ENCODE results near the gene SIRT2.

SIRT2 gene

GRCh38 chr19:38898788-38899446 lies 501 bp downstream of the SIRT2 start (continued):
- TF ChIP-seq ZXDB (tag by site-specific recombination; IDR thresholded peaks at IDR 0.05), result no peak
- TF ChIP-seq ZNF621 (tag by site-specific recombination; IDR thresholded peaks at IDR 0.05), result no peak
- no peak for TF ChIP-seq ZNF701 (tag by site-specific recombination; IDR thresholded peaks at IDR 0.05)
- TF ChIP-seq HOXC10 (CRISPR knock-in tag; IDR thresholded peaks at IDR 0.05), result no peak
- TF ChIP-seq ZNF830 (tag by site-specific recombination; IDR thresholded peaks at IDR 0.05; ENCODE audit: low read depth), result no peak
- TF ChIP-seq ZNF544 (tag by site-specific recombination; IDR thresholded peaks at IDR 0.05), result no peak
- no peak for TF ChIP-seq ZNF324 (tag by site-specific recombination; IDR thresholded peaks at IDR 0.05)
- no peak for TF ChIP-seq ZNF555 (tag by site-specific recombination; conservative IDR thresholded peaks at IDR 0.05)
- TF ChIP-seq ZNF791 (tag by site-specific recombination; IDR thresholded peaks at IDR 0.05), result no peak
- TF ChIP-seq ZNF292 (tag by site-specific recombination; IDR thresholded peaks at IDR 0.05; ENCODE audit: borderline replicate concordance, low read depth), result no peak
- TF ChIP-seq ZBTB7A (tag by site-specific recombination; IDR thresholded peaks at IDR 0.05; ENCODE audit: low read depth), result peak; percentile 89; the same call in 1 of the 2 replicates
- peak; percentile 42; the same call in 1 of the 2 replicates for TF ChIP-seq ZNF146 (tag by site-specific recombination; IDR thresholded peaks at IDR 0.05)
- TF ChIP-seq ZBTB20 (tag by site-specific recombination; IDR thresholded peaks at IDR 0.05), result no peak
- TF ChIP-seq ZFP41 (tag by site-specific recombination; IDR thresholded peaks at IDR 0.05; ENCODE audit: borderline replicate concordance), result no peak
- TF ChIP-seq PRDM2 (tag by site-specific recombination; IDR thresholded peaks at IDR 0.05; ENCODE audit: borderline replicate concordance), result no peak
- no peak for TF ChIP-seq PRDM10 (tag by site-specific recombination; IDR thresholded peaks at IDR 0.05)
- no peak for TF ChIP-seq ZBTB44 (tag by site-specific recombination; IDR thresholded peaks at IDR 0.05)
- TF ChIP-seq GFI1B (tag by site-specific recombination; IDR thresholded peaks at IDR 0.05), result no peak
- TF ChIP-seq ZNF785 (tag by site-specific recombination; IDR thresholded peaks at IDR 0.05), result 0 out of 2 replicates have a peak, but pooled peaks have one; percentile 54
- no peak for TF ChIP-seq ZNF132 (tag by site-specific recombination; IDR thresholded peaks at IDR 0.05; ENCODE audit: borderline replicate concordance)
- 0 out of 2 replicates have a peak, but pooled peaks have one; percentile 81 for TF ChIP-seq ZNF645 (tag by site-specific recombination; IDR thresholded peaks at IDR 0.05)
- no peak for TF ChIP-seq SETDB1 (IDR thresholded peaks at IDR 0.05; ENCODE audit: insufficient read length, low read length)
- TF ChIP-seq ZNF473 (tag by site-specific recombination; IDR thresholded peaks at IDR 0.05), result no peak
- no peak for TF ChIP-seq IKZF3 (tag by site-specific recombination; IDR thresholded peaks at IDR 0.05)
- TF ChIP-seq PBX3 (CRISPR knock-in tag; IDR thresholded peaks at IDR 0.05), result no peak
- no peak; the same call in 1 of the 2 replicates for TF ChIP-seq ZSCAN23 (tag by site-specific recombination; IDR thresholded peaks at IDR 0.05)
- TF ChIP-seq ZNF626 (tag by site-specific recombination; IDR thresholded peaks at IDR 0.05), result no peak
